ENCODE measurements around the gene PRKAA1. TPM values are rescaled to one million over a fixed set of nuclear protein-coding genes. Genes with fewer than 3 reads are reported as not detected.

Gene PRKAA1
- total RNA-seq, 2 donors from 2014 or later: 43.0 to 52.5 TPM

- no peak for DNase-seq (ENCODE audit: low spot score)
- Histone ChIP-seq H3K27me3 (no peaks in the 10 kb centered on the region), H3K27ac (no peak overlapping the region), H3K4me1 (no peaks in the 10 kb centered on the region), H3K4me3 (no peak overlapping the region), H3K9me3 (no peaks in the 10 kb centered on the region), H3K36me3 (peaks cover 68% of the 10 kb centered on the region)
- TF ChIP-seq CTCF (IDR thresholded peaks at IDR 0.05): no peak
Measured at GRCh38 chr5:40770764-40771163, 27.4 kb downstream of the PRKAA1 start.

- no peak overlapping the region for H3K27ac ChIP-seq
- H3K9me3 ChIP-seq: no peaks in the 10 kb centered on the region
- H3K4me1 ChIP-seq: no peaks in the 10 kb centered on the region
- peaks cover 58% of the 10 kb centered on the region for H3K36me3 ChIP-seq
- TF ChIP-seq CTCF (IDR thresholded peaks at IDR 0.05): no peak
- no peaks in the 10 kb centered on the region for H3K27me3 ChIP-seq
- H3K4me3 ChIP-seq: no peak overlapping the region
- no peak for DNase-seq (ENCODE audit: low spot score)
Measured at GRCh38 chr5:40762705-40763104, 35.5 kb downstream of the PRKAA1 start.

GRCh38 chr5:40757400-40757799 is 40.8 kb downstream of the PRKAA1 start:
- DNase-seq (ENCODE audit: low spot score): no peak
- H3K27me3 ChIP-seq: no peaks in the 10 kb centered on the region
- no peak overlapping the region for H3K4me3 ChIP-seq
- no peak overlapping the region for H3K27ac ChIP-seq
- H3K9me3 ChIP-seq: no peaks in the 10 kb centered on the region
- H3K4me1 ChIP-seq: peaks cover 0 to 16% of the 10 kb centered on the region in 2 donors
- H3K36me3 ChIP-seq: peaks cover 13% of the 10 kb centered on the region
- TF ChIP-seq CTCF (IDR thresholded peaks at IDR 0.05): no peak

- H3K27ac ChIP-seq: peak within 1 kb of the TSS; percentile 88 to 95
- TF ChIP-seq CTCF (IDR thresholded peaks at IDR 0.05): peak; percentile 64 to 87
- no peaks in the 10 kb centered on the region for H3K9me3 ChIP-seq
- peak; percentile 98 for DNase-seq (ENCODE audit: low spot score)
- H3K4me1 ChIP-seq: peaks cover 0 to 16% of the 10 kb centered on the region in 2 donors
- peak within 1 kb of the TSS; percentile 72 to 90 for H3K4me3 ChIP-seq
- H3K27me3 ChIP-seq: no peaks in the 10 kb centered on the region
- H3K36me3 ChIP-seq: no peaks in the 10 kb centered on the region
Measured at GRCh38 chr5:40755407-40756365, 42.5 kb downstream of the PRKAA1 start, which contains the start of gene TTC33. Gene TTC33, minus strand, starts transcription at chr5:40755961. Its CDS starts 8,943 bp downstream, at chr5:40747018.

- Histone ChIP-seq H3K27ac (peak overlapping the region; percentile 88 to 95), H3K4me1 (peaks cover 0 to 16% of the 10 kb centered on the region in 2 donors), H3K9me3 (no peaks in the 10 kb centered on the region), H3K27me3 (no peaks in the 10 kb centered on the region), H3K36me3 (no peaks in the 10 kb centered on the region), H3K4me3 (peak overlapping the region; percentile 72 to 90)
- peak; percentile 85 for DNase-seq (ENCODE audit: low spot score)
- peak; percentile 52 to 79 for TF ChIP-seq CTCF (IDR thresholded peaks at IDR 0.05)
Measured at GRCh38 chr5:40755093-40755406, 43.1 kb downstream of the PRKAA1 start.
